GM21737 (cell line): ENCODE measurements around the gene SYNDIG1.

Experiments used
- ATAC-seq: cut with Tn5 transposase; IDR thresholded peaks from one replicate; pipeline ENCODE4 v1.9.1; 2021; ENCODE audit warnings: mild to moderate bottlenecking, moderate library complexity; ENCODE audit not compliant: unreplicated experiment

The SYNDIG1 gene

GRCh38 chr20:24446811-24447210 is 22.6 kb upstream of the SYNDIG1 start:
- no peak for ATAC-seq

- ATAC-seq, result no peak
Observed at GRCh38 chr20:24448170-24448569, 21.3 kb upstream of the SYNDIG1 start.

GRCh38 chr20:24449026-24449720 is 20.3 kb upstream of the SYNDIG1 start:
- ATAC-seq, result no peak

- ATAC-seq, result no peak
Observed at GRCh38 chr20:24450177-24450576, 19.3 kb upstream of the SYNDIG1 start.

- ATAC-seq, result no peak
Observed at GRCh38 chr20:24450624-24451376, 18.6 kb upstream of the SYNDIG1 start.

- ATAC-seq, result no peak
Observed at GRCh38 chr20:24451428-24451827, 18.0 kb upstream of the SYNDIG1 start.

GRCh38 chr20:24452016-24452415 is 17.4 kb upstream of the SYNDIG1 start:
- no peak for ATAC-seq

GRCh38 chr20:24452498-24453127 is 16.8 kb upstream of the SYNDIG1 start:
- no peak for ATAC-seq

GRCh38 chr20:24453869-24454268 is 15.6 kb upstream of the SYNDIG1 start:
- ATAC-seq, result no peak

- ATAC-seq, result no peak
Observed at GRCh38 chr20:24455081-24455480, 14.3 kb upstream of the SYNDIG1 start.

- ATAC-seq, result no peak
Observed at GRCh38 chr20:24456398-24456781, 13.0 kb upstream of the SYNDIG1 start.

- ATAC-seq, result no peak
Observed at GRCh38 chr20:24458436-24458835, 11.0 kb upstream of the SYNDIG1 start.

GRCh38 chr20:24459733-24460132 is 9.7 kb upstream of the SYNDIG1 start:
- no peak for ATAC-seq

GRCh38 chr20:24460712-24461111 is 8.7 kb upstream of the SYNDIG1 start:
- no peak for ATAC-seq

- no peak for ATAC-seq
Observed at GRCh38 chr20:24461848-24462247, 7.6 kb upstream of the SYNDIG1 start.

GRCh38 chr20:24462460-24463010 is 6.9 kb upstream of the SYNDIG1 start:
- ATAC-seq, result no peak

- ATAC-seq, result no peak
Observed at GRCh38 chr20:24465159-24465558, 4.3 kb upstream of the SYNDIG1 start.

GRCh38 chr20:24465730-24466129 is 3.7 kb upstream of the SYNDIG1 start:
- ATAC-seq, result no peak

- ATAC-seq, result no peak
Observed at GRCh38 chr20:24468401-24469115, 871 bp upstream of the SYNDIG1 start.

- ATAC-seq, result no peak
Observed at GRCh38 chr20:24469894-24470745, 691 bp downstream of the SYNDIG1 start.
